AG20443 (cell line): ENCODE results near the gene ADRA1B.
A peak's percentile ranks its signal among the peaks of the same experiment; 100 is the strongest.

Experiments used
- DNase-seq: peaks from one replicate; pipeline ENCODE4 v3.0.0; 2012; ENCODE audit warnings: low spot score, mixed read lengths

The ADRA1B gene

GRCh38 chr5:160020266-160020770, 104.0 kb downstream of the ADRA1B start:
- DNase-seq = no peak

GRCh38 chr5:160020964-160021363, 104.7 kb downstream of the ADRA1B start:
- DNase-seq = no peak

DNA sequence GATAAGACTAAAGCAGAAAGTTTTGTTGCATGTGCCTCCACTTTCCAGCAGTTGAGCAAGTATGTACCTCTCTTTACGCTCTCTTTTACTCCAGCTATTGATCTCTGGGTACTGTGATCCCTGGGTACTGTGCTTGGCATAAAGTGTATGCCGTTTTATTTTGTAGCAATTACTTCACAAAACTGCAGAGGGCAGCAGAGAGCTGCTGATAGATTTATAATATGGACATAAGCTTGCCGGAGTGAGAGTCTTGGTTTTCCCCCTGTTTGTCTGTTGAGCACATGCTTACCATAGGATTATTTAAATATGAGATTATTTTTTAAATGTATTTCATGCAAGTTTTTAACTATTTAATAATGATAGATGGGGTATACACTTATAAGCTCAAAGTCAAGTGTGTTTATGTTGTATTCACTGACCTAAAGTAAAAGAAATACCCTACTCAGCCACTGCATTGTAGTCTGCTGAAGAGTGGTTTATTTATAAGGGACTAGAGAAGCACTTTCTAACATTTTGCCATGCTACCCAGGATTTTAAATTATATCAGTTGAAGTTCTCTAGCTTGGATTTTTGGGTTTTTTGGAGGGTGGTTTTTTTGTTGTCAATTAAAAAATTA, 105.7 kb downstream of the ADRA1B start:
- DNase-seq = peak; percentile 74
